Suppressor macrophage treated with lipopolysaccharide for 1 hour (primary cell): ENCODE data around the gene MYO9A.
"Not testable (repeated sequence)": the region's sequence is repeated elsewhere in the genome, so short reads cannot be mapped to it uniquely, and the experiment has no call there.

ENCODE experiments used
- DNase-seq, 3 donors: peaks; one replicate each; pipeline ENCODE4 v3.0.0-alpha.2; 2020 to 2022

MYO9A gene

DNA sequence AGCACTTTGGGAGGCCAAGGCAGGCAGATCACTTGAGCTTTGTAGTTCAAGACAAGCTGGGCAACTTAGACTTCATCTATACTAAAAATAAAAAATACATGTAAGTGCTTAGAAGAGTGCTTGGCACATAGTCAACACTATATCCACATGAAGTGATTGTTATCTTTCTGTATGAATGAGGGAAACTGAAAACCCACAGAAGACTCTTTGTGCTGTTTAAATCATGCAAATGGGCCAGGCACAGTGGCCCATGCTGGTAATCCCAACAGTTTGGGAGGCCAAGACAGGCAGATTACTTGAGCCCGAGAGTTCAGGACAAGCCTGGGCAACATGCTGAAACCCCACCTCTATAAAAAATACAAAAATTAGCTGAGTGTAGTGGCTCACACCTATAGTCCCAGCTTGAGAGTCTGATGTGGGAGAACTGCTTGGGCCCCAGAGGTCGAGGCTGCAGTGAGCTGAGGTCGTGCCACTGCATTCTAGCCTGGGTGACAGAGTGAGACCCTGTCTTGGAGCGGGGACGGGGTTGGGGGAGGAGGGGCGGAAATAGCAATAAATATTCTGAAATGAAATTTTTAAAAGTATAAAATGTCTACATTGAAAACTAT, 177.9 kb downstream of the MYO9A start:
- DNase-seq = no peak

DNA sequence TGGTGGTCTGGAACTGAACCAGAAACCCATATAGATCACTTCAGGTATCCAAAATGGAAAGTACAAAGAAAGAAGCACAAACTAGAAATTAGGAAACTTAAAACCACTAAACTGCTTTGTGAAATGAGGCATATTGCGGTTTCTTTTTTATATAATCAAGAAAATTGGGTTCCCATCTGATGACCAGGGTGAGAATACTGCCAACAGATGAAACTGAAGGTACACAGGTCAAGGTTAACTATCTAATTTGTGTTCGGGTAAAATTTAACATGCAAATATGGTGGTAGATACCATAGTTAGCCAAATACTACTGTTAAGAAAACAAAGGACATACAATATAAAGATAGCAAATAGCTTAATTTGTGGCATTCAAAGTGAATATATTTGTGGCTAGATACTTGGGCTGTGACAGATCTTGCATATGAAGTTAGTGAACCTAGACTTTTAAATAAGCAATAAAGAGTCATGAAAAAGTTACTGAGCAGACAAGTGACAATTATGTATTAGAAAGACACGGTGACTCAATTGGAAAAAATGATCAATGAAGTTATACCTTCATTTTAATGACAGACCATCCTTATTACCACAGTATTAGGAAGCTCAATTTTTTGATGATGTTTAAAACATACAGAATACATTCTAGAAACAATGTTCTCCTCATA, 180.2 kb downstream of the MYO9A start:
- DNase-seq = no peak

DNA sequence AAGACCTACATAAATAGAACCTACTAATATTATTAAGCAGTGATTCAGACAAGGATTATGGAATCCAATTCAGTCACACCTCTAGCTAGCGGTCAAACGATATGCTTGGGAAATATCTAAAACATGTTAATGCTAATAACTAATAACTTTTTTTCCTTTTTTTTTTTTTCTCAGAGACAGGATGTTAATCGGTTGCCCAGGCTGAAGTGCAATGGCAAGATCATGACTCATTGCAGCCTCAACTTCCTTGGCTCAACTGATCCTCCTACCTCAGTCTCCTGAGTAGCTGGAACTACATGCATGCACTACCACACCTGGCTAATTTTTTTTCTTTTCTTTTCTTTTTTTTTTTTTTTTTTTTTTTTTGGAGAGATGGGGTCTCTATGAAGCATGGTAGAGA, 183.5 kb downstream of the MYO9A start:
- DNase-seq = no peak

DNA sequence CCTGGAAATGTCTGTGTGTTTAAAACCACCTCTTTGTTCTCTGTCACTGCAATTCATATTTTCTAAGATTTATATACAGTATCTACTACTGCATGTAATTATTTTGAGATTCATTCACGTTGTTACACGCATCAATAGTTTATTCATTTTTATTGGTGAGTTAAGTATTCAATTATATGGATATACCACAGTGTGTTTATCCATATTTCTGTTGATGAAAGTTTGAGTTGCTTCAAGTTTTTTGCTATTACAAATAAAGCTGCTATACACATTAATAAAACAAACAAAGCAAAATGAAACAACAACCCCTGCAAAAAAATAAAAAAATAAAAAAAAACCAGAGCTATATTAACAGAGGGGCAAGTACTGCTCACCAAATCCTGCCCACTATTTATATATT, 185.3 kb downstream of the MYO9A start:
- no peak for DNase-seq

DNA sequence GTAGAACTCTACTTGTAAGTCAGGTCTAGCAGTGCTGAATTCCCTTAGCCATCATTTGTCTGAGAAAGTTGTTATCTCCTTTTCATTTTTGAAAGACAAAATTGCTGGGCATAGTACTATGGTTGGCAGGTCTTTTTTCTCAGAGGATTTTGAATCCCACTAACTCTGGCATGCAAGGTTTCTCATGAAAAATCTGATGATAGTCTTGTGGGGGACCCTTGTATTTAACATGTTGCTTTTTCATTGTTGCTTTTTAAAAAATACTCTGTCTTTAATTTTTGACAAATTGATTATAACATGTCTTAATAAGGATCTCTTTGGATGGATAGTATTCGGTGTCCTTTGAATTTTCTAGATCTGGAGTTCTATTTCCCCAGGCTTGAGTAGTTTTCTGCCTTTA, 186.7 kb downstream of the MYO9A start:
- no peak for DNase-seq

DNA sequence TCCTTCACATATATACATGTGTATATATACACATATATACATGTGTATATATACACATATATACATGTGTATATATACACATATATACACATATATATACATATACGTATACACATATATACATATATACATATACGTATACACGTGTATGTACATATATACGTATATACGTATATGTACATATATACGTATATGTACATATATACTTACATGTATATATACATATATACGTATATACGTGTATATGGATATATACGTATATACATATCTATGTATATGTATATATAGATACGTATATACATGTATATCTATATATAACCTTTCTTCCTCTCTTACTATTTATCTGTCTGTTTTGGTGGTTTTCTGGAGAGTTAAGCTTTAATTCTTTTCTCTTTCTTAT, 192.8 kb downstream of the MYO9A start:
- DNase-seq = no peak

DNA sequence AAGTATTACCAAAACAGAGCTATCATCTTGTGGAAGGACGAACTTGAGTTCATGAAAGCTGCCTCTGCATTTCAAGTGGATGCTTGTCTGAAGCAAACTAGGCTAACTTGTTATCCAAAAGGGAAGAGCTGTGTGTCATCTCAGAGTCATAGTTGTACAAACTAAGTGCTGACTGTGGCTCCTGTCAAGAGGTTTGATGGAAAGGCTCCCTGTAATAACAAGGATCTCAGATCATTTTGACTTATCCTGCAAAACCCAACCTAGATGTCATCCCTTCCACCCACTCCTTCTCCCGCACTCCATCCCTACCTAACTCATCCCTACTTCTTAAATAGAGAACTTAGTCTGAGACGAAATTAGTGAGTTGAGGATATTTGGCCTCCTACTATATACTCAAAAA, 196.8 kb downstream of the MYO9A start:
- DNase-seq = no peak

DNA sequence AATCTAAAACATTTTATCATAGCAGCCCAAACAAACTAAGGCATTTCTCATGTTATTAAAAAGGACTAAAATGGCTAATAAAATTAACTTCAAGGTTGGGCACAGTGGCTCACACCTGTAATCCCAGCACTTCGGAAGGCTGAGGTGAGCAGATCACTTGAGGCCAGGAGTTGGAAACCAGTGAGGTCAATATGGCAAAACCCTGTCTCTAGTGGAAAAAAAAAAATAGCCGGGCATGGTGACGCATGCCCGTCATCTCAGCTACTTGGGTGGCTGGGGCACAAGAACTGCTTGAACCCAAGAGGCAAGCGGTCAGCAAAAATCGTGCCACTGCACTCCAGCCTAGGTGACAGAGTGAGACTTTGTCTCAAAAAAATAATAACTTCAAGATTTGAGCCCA, 197.4 kb downstream of the MYO9A start:
- DNase-seq = no peak

DNA sequence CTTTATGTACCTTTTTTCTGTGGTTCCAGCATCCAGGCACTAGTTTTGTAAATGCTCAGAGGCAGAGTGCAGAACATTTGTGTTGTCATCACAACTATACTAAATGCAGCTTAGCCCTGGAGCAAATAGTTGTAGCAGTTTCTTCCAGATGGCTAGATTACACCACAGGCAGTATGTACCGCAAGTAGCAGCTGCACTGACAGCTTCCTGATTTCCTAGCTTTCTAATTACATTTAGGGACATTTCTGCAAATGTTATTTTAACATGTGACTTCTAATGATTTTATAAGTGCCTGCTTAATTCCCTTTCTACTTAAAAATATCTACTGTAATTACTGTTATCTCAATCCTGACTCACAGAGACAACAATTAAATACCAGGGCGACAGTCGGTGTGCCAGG, 201.1 kb downstream of the MYO9A start:
- no peak for DNase-seq

DNA sequence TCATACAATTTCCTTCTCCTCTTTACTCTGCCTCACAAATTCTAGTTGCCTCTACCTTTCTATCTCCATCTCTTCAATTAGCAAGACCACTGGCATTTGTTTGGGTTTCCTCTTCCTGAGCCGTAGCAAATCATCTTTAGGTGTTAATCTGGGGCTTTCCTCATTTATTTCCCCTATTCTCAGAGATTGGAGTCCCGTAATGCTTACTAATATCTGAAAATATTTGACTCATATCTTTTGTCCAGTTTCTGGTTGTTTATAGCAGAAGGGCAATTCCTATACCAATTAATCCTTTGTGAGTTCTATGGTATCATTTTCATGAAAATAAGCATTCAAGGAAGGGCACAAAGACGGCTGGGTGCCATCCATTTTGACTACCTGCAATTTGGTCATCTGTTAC, 203.9 kb downstream of the MYO9A start:
- DNase-seq = peak in 1 of 3 donors; percentile 2

DNA sequence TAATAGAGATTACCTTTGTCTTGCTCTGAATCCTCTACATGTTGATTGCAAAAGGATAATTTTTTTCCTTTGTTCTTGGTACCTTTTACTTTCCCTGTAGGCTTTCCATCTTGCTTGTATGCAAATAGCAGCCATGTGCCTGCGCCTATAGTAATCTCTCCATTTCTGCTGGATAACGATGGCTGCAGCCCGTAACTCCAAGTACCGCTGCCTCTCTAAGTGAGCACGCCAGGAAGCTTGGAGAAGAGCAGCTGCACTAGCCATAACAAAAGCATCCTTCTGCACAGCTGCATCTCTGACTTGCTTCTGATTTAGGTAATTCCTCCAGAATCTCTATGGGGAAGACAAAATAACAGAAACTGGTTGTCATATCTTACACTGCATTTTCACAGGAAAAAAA, 218.3 kb downstream of the MYO9A start:
- no peak for DNase-seq

DNA sequence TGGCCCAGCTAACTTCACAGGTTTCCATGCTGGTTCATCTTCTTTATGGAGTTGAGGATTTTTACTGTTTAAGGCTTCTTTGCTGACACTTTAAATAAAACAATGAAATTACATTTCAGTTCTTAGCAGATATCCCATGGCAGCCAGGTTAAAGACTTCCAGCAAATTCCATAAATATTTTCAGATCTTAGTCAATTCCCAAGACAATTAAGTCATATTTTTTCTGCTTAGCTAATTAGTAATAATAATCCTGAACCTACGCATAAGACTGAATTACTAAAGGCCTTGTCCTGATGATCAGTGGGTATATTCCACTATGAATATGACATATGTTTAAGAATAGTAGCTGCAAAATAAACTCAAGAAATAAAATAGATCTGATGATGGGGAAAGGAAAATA, 224.3 kb downstream of the MYO9A start:
- DNase-seq = no peak

DNA sequence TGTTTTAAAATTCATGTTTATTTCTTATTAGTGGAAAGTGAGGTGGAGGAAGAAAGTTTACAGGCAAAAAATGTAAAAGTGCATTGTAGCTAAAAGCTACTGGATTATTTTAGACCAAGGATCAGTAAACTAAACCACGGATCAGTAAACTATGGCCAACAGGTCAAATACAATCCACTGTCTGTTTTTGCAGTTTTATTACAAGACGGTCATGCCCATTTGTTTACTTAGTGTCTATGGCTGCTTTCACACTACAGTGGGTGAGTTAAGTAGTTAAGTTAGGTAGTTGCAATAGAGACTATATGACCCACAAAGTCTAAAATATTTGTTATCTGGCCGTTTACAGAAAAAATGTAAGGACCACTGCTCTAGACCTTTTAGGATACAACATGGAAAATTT, 225.6 kb downstream of the MYO9A start:
- DNase-seq = no peak

DNA sequence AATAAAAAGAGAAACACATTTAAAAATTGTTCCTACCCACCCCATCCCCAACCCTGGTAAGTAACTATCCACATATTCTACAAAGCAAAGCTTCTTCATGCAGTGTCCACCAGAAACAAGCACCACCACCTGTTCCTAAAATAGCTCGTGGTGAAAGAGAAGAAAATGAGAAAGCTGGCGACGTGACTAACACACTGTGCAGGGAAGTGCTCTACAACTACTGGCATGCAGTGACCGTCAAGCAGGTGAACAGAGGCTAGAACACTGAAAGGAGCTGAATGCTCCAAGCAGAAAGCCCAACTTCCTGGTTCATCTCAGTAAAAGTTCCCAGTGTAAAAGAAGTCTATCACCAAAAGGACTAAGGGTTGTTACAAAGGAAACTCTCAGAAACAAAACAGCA, 226.9 kb downstream of the MYO9A start:
- no peak for DNase-seq

DNA sequence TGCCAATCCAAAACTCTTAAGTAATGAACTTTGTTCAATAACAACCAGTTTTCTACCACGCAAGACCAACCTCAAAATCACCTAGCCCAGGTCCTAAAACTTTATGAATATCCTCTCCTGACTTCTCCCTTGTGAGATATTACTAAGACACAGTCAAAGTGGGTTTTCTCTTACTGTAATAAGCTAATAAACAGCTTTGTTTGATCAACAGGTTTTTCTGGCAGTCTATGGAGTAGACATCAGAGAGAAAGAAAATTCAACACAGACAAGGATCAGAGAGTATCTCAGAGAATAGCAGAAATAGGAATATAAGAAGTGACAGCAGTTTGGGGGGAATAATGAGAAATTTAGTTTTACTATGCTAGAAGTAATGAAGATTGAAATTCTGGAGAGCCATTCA, 228.0 kb downstream of the MYO9A start:
- DNase-seq = no peak

DNA sequence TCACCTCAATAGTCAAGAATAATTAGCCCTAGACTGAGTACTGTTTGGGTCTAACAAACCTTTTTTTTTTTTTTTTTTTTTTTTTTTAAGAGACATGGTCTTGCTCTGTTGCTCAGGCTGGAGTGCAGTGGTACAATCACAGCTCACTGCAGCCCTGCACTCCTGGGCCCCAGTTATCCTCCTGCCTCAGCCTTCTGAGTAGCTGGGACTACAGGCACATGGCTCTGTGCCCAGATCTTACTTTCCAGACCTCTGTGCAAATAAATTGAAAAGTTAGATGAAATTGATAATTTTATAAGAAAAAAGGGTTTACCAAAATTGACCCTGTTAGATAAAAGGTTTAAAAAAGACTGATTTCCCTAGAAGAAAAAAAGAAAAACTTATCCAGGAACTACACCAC, 228.6 kb downstream of the MYO9A start:
- DNase-seq = no peak

DNA sequence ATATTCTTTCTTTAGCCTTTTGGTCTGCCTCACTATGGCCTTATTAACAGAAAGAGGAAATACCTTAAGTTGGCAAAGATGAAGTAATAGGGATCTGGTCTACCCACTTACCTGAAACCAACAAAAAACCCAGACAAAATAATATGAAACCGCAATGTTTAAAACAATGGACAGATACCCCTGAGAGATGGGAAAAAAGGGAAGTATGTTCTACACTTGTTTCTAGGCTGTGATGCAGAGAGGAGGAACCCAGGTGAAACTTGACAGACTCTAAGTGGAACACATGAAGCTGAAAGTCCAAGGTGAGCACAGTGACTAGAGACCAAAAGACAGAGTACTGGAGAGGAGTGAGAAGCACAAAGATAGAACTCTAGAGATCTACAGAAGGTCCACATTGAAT, 229.2 kb downstream of the MYO9A start:
- no peak for DNase-seq

DNA sequence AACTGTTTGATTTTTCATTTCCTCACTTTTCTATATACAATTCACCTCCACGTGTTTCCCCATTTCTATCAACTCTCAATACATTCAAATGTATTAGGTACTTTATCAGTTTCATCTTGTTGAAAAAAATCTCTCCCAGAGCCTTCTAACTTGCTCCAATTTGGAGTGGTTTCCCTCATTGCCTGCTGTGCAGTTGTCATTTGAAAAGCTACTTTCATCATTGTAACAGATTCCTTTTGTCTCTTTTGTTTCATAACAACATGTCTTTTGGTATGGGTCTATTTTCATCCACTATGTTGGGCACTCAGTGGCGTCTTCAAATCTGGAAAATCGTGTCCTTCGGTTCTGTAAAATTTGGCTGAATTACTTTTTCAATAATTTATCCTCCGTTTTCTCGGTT, 232.6 kb downstream of the MYO9A start:
- DNase-seq = no peak

DNA sequence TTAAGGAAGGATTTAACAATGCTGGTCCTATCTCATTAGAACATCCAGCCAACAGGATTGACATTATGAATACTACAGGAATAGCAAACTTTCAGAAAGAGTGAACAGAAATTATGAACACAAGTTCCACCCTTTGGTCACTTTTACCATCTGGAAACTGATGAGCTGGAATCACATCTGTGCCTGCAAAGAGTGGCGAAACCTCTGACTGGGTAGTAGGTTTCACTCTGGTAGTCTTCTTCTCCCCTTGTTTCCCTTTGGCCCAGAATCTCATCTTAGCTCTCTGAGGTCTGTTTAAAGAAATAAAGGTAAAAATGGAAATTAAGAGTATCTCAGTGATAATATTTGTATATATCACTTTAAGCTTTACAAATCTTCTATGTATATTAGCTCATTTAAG, 234.5 kb downstream of the MYO9A start:
- DNase-seq = no peak

DNA sequence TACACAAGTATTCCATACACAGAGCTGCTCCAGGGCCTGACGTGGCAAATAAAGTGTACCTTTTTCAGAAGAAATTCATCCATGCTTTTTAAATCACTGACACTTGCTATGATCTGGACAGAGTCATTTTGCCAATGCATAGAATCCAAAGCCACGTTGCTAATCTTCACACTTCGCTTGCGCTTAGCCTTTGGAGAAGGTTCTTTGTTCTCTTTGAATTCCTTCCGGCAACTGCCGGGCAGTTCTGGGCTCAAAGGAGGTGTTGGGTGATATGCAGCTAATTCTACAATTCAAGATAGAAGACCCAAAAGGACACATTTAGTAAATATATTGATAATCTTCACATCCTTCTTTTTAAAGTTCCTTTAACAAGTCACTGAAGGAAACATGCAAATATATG, 237.7 kb downstream of the MYO9A start:
- no peak for DNase-seq

DNA sequence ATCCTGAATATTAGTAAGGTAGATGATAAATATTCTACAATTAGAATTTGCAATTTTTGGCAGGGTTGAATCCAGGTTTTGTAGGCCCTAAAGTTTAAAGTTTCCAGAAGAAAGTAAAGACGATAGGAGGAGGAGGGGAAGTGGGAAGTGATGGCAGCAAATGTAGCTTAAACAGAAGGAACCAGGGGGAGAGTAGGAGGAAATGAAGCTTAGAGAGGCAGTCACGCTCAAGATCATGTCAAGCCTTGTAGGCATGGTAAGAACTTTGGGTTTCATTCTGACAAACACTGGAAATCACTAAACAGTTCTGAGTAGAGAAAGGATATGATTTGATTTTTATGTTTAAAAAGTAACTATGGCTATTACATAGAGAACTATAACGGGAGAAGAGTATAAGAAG, 243.7 kb downstream of the MYO9A start:
- no peak for DNase-seq

DNA sequence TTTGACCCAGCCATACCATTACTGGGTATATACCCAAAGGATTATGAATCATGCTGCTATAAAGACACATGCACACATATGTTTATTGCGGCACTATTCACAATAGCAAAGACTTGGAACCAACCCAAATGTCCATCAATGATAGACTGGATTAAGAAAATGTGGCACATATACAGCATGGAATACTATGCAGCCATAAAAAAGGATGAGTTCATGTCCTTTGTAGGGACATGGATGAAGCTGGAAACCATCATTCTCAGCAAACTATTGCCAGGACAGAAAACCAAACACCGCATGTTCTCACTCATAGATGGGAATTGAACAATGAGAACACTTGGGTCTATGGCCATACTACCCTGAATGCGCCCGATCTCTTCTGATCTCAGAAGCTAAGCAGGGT, 259.7 kb downstream of the MYO9A start:
- DNase-seq = not testable (repeated sequence)

DNA sequence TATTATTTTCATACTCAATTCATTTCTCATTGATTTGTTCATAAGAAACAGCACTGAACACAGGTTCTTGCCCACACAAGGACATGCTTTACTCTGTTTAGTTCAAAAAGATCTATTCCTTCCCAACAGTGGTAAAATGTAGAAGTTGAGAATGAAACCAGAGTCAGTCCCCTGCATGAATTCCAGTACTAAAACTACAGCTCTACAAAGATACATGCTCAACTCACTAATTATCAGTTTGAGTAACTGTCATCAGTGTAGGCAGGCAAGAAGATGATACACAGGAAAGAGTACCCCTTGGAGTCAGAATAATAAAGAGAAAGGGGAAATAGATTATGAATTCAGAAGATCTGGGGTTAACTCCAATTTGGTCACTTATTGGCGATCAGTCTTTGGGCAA, 264.4 kb downstream of the MYO9A start:
- DNase-seq = no peak

DNA sequence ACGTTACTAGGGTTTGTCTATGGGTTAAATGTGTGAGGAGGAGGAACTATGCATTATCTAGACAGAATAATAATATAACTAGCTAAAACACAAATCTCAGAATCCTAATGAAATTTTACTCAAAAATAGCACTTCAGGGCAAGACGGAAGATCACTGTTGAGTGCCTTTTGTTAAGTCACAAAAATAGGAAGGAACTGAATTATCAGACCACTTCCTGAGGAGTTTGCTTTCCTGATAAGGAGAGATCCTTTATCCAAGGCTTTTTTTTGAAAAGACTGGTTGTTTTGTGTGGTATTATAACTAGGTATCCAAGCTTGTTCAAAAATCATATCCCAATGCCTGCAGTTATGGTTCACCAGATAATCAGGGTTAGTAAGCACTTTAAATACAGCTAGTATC, 273.0 kb downstream of the MYO9A start:
- DNase-seq = no peak

DNA sequence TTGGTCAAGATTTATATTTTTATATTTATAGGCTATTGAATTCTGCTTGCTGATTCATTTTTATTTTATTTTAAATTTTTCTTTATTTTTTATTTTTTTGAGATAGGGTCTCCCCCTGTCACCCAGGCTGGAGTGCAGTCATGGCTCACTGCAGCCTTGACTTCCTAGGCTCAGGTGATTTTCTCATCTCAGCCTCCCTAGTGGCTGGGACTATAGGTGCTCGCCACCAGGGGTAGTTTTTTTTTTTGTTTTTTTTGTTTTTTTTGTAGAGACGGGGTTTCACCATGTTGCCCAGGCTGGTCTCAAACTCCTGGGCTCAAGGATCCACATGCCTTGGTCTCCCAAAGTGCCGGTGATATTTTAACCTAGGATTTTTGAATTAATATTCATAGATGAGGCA, 276.4 kb downstream of the MYO9A start:
- DNase-seq = no peak
